K562 (cell line): ENCODE data around the gene ITPRIP. TPM values are rescaled to one million over a fixed set of nuclear protein-coding genes. Genes with fewer than 3 reads are reported as not detected.

Experiments used
- CHD1 ChIP-seq: fragments of 200-600 bp; sonication (generic); IDR thresholded peaks from one replicate; pipeline ENCODE4 v1.6.1; 2012; ENCODE audit warnings: mild to moderate bottlenecking, moderate library complexity, low read length, inconsistent platforms
- FOXJ2 ChIP-seq: fragments of 200-800 bp; sonication (Bioruptor generic); IDR thresholded peaks from 2 replicates; pipeline ENCODE4 v1.6.1; 2016; ENCODE audit warnings: missing genetic modification characterization, missing compliant biosample characterization
- GTF2F1 ChIP-seq: IDR thresholded peaks from 2 replicates; pipeline ENCODE4 v1.6.1; 2011; ENCODE audit warnings: low read depth, low read length, improper control_type of control experiment
- HOXB6 ChIP-seq: fragments of 250-450 bp; sonication (Bioruptor Pico); IDR thresholded peaks from 2 replicates; pipeline ENCODE4 v1.5.1; 2022; ENCODE audit warnings: mild to moderate bottlenecking, borderline replicate concordance
- PKNOX1 ChIP-seq: fragments of 450-650 bp; IDR thresholded peaks from 2 replicates; pipeline ENCODE4 v1.6.1; 2016
- RCOR1 ChIP-seq, 2 experiments: IDR thresholded peaks; 2 replicates each; pipeline ENCODE4 v1.6.1; 2012; ENCODE audit warnings: low read depth in 2 of 2, low read length in 2 of 2, borderline replicate concordance in 1 of 2, improper control_type of control experiment in 1 of 2
- SIN3B ChIP-seq: fragments of 450-650 bp; IDR thresholded peaks from 2 replicates; pipeline ENCODE4 v1.6.1; 2017; ENCODE audit warnings: low read depth, mild to moderate bottlenecking, moderate library complexity
- SMC3 ChIP-seq: conservative IDR thresholded peaks from 2 replicates; pipeline ENCODE4 v1.6.1; 2011; ENCODE audit warnings: low read depth, low read length, improper control_type of control experiment; ENCODE audit not compliant: insufficient read depth
- SPI1 ChIP-seq: IDR thresholded peaks from 2 replicates; pipeline ENCODE4 v1.6.1; 2011; ENCODE audit warnings: low read depth, low read length, control low read depth, borderline replicate concordance
- ZEB2 ChIP-seq: fragments of 450-650 bp; IDR thresholded peaks from 2 replicates; pipeline ENCODE4 v1.6.1; 2016
- ZFP36 ChIP-seq: fragments of 150-350 bp; IDR thresholded peaks from 2 replicates; pipeline ENCODE4 v1.6.1; 2018; ENCODE audit warnings: low read length, low read depth; ENCODE audit not compliant: partially characterized antibody
- ZNF197 ChIP-seq: fragments of 200-800 bp; sonication (Bioruptor generic); IDR thresholded peaks from 2 replicates; pipeline ENCODE4 v1.6.1; 2016; ENCODE audit warnings: low read depth, missing genetic modification characterization, missing compliant biosample characterization
- ZNF75A ChIP-seq: fragments of 450-650 bp; formaldehyde crosslinking; IDR thresholded peaks from 2 replicates; pipeline ENCODE4 v1.4.0; 2020; ENCODE audit warnings: mild to moderate bottlenecking
- ZNF79 ChIP-seq: fragments of 250-450 bp; sonication (Bioruptor Pico); IDR thresholded peaks from 2 replicates; pipeline ENCODE4 v1.4.0; 2020; ENCODE audit warnings: low read depth, mild to moderate bottlenecking, moderate library complexity
- polyA plus RNA-seq, 8 experiments: library from polyadenylated mRNA; depleted of rRNA in 4 of 8; stranded (reverse) in 5 of 8; unstranded in 3 of 8; fragments of >200 nt; fragmentation: Nextera tagmentation in 2 of 8; fragmentation: Illumina TruSeq in 1 of 8; extraction: Ambion mirVana in 2 of 8; extraction: Trizol in 1 of 8; gene quantifications; 2 replicates each; pipeline versions ENCODE4 v1.2.1 to v1.2.3, GENCODE V29; 2011 to 2014; ENCODE audit warnings: inconsistent platforms in 1 of 8, missing spikeins in 1 of 8
- total RNA-seq, 7 experiments: library from RNA; depleted of rRNA in 6 of 7; stranded (reverse); fragments of >200 nt in 6 of 7; fragmentation: Illumina TruSeq in 2 of 7; extraction: Trizol in 2 of 7; gene quantifications; 2 replicates each; pipeline versions ENCODE4 v1.2.1 to v1.2.3, GENCODE V29; 2011 to 2021; ENCODE audit warnings: low replicate concordance in 1 of 7

ITPRIP gene
- total and polyA plus RNA-seq, 9 of the 15 experiments (the other 6 are each of a cell fraction or from before 2014, with no cell fraction given) = 4.4 to 28.5 (median 10.9) TPM

GRCh38 chr10:104337985-104338735, at the start of gene ITPRIP (continued):
- no peak for TF ChIP-seq SPI1
- TF ChIP-seq SMC3 = no peak
- TF ChIP-seq CHD1 = peak; percentile 94
- no peak for TF ChIP-seq GTF2F1
- no peak for TF ChIP-seq SIN3B
- no peak for TF ChIP-seq ZNF75A
- no peak for TF ChIP-seq PKNOX1
- TF ChIP-seq FOXJ2 (tag) = no peak
- no peak for TF ChIP-seq RCOR1 (IDR thresholded peaks at IDR 0.05; ENCODE audit: borderline replicate concordance in 1 of 2, low read depth in 2 of 2, low read length in 2 of 2)
- no peak for TF ChIP-seq ZNF197 (CRISPR knock-in tag)
- no peak for TF ChIP-seq ZEB2
- TF ChIP-seq ZNF79 (CRISPR knock-in tag) = no peak
- TF ChIP-seq ZFP36 = no peak
- no peak for TF ChIP-seq HOXB6 (CRISPR knock-in tag)
